Measurements from ENCODE around the gene NKAIN4. TPM values are rescaled to one million over a fixed set of nuclear protein-coding genes. Genes with fewer than 3 reads are reported as not detected.

The NKAIN4 gene
- total RNA-seq, 1 donor from 2014 or later: not detected

- H3K4me3 Mint-ChIP-seq: no peak overlapping the region
- peaks cover 2% of the 10 kb centered on the region for H3K4me1 Mint-ChIP-seq
- no peaks in the 10 kb centered on the region for H3K36me3 Mint-ChIP-seq (ENCODE audit: low read depth)
- peaks cover 22% of the 10 kb centered on the region for H3K27me3 Mint-ChIP-seq
- ATAC-seq (ENCODE audit: low read depth) (no peak), DNase-seq (no peak)
- H3K9me3 Mint-ChIP-seq: no peaks in the 10 kb centered on the region
- intact Hi-C loops (cut with micrococcal nuclease): no loop called here
- ChIA-PET CTCF (no interaction called here), POLR2A (no interaction called here)
- TF ChIP-seq CTCF (IDR thresholded peaks at IDR 0.05): no peak
- no peak overlapping the region for H3K27ac Mint-ChIP-seq
These were observed 40.3 kb upstream of the NKAIN4 start for GRCh38 chr20:63294536-63294900.

GRCh38 chr20:63293871-63294535, 39.7 kb upstream of the NKAIN4 start:
- Mint-ChIP-seq H3K27me3 (peaks cover 17% of the 10 kb centered on the region), H3K27ac (no peak overlapping the region), H3K36me3 (ENCODE audit: low read depth) (peaks cover 1% of the 10 kb centered on the region), H3K4me3 (no peak overlapping the region), H3K9me3 (no peaks in the 10 kb centered on the region), H3K4me1 (peaks cover 2% of the 10 kb centered on the region)
- intact Hi-C loops (cut with micrococcal nuclease): no loop called here
- ChIA-PET POLR2A (no interaction called here), CTCF (no interaction called here)
- no peak for TF ChIP-seq CTCF (IDR thresholded peaks at IDR 0.05)
- DNase-seq (no peak), ATAC-seq (ENCODE audit: low read depth) (no peak)

GRCh38 chr20:63293456-63293855, 39.2 kb upstream of the NKAIN4 start:
- ChIA-PET CTCF (no interaction called here), POLR2A (no interaction called here)
- intact Hi-C loops (cut with micrococcal nuclease): no loop called here
- Mint-ChIP-seq H3K36me3 (ENCODE audit: low read depth) (peaks cover 6% of the 10 kb centered on the region), H3K4me3 (no peak overlapping the region), H3K9me3 (no peaks in the 10 kb centered on the region), H3K4me1 (peaks cover 2% of the 10 kb centered on the region), H3K27me3 (peaks cover 13% of the 10 kb centered on the region), H3K27ac (no peak overlapping the region)
- TF ChIP-seq CTCF (IDR thresholded peaks at IDR 0.05): no peak
- DNase-seq: no peak
- ATAC-seq (ENCODE audit: low read depth): no peak

GRCh38 chr20:63292904-63293303, 38.6 kb upstream of the NKAIN4 start, which contains the start of gene COL20A1:
COL20A1 (plus strand) TSS chr20:63293186; CDS start chr20:63295108, 1,922 bp downstream.
- Mint-ChIP-seq H3K4me1 (peaks cover 2% of the 10 kb centered on the region), H3K36me3 (ENCODE audit: low read depth) (peaks cover 11% of the 10 kb centered on the region), H3K27ac (no peak within 1 kb of the TSS), H3K9me3 (no peaks in the 10 kb centered on the region), H3K27me3 (peaks cover 11% of the 10 kb centered on the region), H3K4me3 (no peak within 1 kb of the TSS)
- intact Hi-C loops (cut with micrococcal nuclease): no loop called here
- POLR2A ChIA-PET: no interaction called here
- no peak for TF ChIP-seq CTCF (IDR thresholded peaks at IDR 0.05)
- CTCF ChIA-PET: no interaction called here
- ATAC-seq (ENCODE audit: low read depth) (no peak), DNase-seq (no peak)

GRCh38 chr20:63292292-63292701, 38.0 kb upstream of the NKAIN4 start:
- Mint-ChIP-seq H3K4me1 (peaks cover 2% of the 10 kb centered on the region), H3K9me3 (no peaks in the 10 kb centered on the region), H3K36me3 (ENCODE audit: low read depth) (peaks cover 11% of the 10 kb centered on the region), H3K27ac (no peak overlapping the region), H3K27me3 (peaks cover 11% of the 10 kb centered on the region), H3K4me3 (no peak overlapping the region)
- ChIA-PET POLR2A (no interaction called here), CTCF (interaction anchor here (1.3 kb wide), 1 partner anchor 69 kb away, joined by 3 read pairs; no protein-coding TSS in a partner anchor)
- TF ChIP-seq CTCF (IDR thresholded peaks at IDR 0.05): no peak
- intact Hi-C loops (cut with micrococcal nuclease): no loop called here
- ATAC-seq (ENCODE audit: low read depth) (no peak), DNase-seq (no peak)

Measured in activated B cell treated with CpG ODN at 0.5 μM for 24 hours (primary cell).